ENCODE data around the gene ZNF816. TPM values are rescaled to one million over a fixed set of nuclear protein-coding genes. Genes with fewer than 3 reads are reported as not detected.

ZNF816 gene
- total and polyA plus RNA-seq, 12 donors: 1.6 to 11.8 (median 5.2) TPM

DNA sequence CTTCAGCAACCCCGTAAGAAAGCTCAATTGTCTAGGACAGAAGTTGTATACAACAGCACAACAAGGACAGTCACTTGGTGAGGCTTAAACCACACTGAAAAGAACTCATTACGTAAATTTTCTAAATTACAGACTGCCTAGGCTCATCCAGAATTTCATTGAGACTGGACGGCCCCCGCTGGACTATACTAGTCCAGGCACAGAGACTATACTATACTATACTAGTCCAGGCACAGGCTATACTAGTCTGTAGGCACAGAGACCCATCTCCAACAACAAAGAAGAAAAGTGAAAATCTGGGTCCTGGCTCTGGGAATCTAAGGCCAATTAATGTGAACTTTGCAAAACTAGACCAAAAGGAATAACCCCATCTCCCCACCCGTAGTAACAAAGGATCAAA, 700 bp downstream of the ZNF816 start:
- intact Hi-C loops (cut with DNase I): loop anchor here in 5 of 10 donors (1.0 to 5.0 kb wide), 5 partner anchors 19 to 65 kb away; partner anchors contain the start of gene ZNF320 (in 3 of the 5)
- 40 to 45% methylated on average over 5 of the region's 5 CpGs for WGBS, 2 donors
- Histone ChIP-seq H3K27me3 (no peaks in the 10 kb centered on the region), H3K4me3 (peak overlapping the region; percentile 33 to 83 (median 72)), H3K9me3 (peaks cover 0 to 41% (median 0%) of the 10 kb centered on the region in 11 donors), H3K36me3 (peaks cover 0 to 27% (median 0%) of the 10 kb centered on the region in 9 donors), H3K4me1 (peaks cover 0 to 22% (median 13%) of the 10 kb centered on the region in 9 donors), H3K27ac (peak overlapping the region; percentile 20 to 95 (median 83))
- DNase-seq (no peak), ATAC-seq (peak in 5 of 8 donors; percentile 0 to 14 (median 4))
- TF ChIP-seq, protein P1, sequence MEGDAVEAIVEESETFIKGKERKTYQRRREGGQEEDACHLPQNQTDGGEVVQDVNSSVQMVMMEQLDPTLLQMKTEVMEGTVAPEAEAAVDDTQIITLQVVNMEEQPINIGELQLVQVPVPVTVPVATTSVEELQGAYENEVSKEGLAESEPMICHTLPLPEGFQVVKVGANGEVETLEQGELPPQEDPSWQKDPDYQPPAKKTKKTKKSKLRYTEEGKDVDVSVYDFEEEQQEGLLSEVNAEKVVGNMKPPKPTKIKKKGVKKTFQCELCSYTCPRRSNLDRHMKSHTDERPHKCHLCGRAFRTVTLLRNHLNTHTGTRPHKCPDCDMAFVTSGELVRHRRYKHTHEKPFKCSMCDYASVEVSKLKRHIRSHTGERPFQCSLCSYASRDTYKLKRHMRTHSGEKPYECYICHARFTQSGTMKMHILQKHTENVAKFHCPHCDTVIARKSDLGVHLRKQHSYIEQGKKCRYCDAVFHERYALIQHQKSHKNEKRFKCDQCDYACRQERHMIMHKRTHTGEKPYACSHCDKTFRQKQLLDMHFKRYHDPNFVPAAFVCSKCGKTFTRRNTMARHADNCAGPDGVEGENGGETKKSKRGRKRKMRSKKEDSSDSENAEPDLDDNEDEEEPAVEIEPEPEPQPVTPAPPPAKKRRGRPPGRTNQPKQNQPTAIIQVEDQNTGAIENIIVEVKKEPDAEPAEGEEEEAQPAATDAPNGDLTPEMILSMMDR (IDR thresholded peaks at IDR 0.05): no peak

DNA sequence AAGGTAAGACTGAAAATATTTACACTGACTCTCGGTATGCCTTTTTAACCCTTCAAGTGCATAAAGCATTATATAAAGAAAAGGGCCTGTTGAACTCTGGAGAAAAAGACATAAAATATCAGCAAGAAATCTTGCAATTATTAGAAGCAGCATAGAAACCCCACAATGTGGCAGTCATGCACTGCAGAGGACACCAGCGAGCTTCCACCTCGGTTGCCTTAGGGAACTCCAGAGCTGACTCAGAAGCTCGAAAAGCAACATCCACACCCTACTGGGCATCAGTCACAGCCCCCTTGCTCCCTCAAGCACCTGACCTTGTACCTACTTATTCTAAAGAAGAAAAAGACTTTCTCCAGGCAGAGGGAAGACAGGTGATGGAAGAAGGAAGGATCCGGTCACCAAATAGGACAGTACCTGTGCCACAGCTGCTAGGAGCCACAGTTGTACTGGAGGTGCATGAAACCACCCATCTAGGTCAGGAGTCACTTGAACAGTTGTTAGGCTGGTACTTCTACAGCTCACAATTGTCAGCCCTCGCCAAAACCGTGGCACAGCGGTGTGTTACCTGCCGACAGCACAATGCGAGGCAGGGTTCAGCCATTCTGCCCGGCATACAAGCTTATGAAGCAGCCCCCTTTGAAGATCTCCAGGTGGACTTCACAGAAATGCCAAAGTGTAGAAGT, 2.9 kb downstream of the ZNF816 start:
- Histone ChIP-seq H3K9me3 (peaks cover 0 to 62% (median 0%) of the 10 kb centered on the region in 11 donors), H3K36me3 (peaks cover 0 to 49% (median 19%) of the 10 kb centered on the region in 9 donors), H3K27me3 (no peaks in the 10 kb centered on the region), H3K4me1 (peaks cover 0 to 22% (median 13%) of the 10 kb centered on the region in 9 donors), H3K4me3 (no peak overlapping the region), H3K27ac (no peak overlapping the region)
- TF ChIP-seq, protein P1 (IDR thresholded peaks at IDR 0.05): no peak
- intact Hi-C loops (cut with DNase I): loop anchor here in 1 of 10 donors (5.0 kb wide), 1 partner anchor 62 kb away; the partner anchor contains the start of gene ZNF320
- ATAC-seq (no peak), DNase-seq (no peak)
- 90 to 97% methylated on average over 11 of the region's 11 CpGs for WGBS, 2 donors

DNA sequence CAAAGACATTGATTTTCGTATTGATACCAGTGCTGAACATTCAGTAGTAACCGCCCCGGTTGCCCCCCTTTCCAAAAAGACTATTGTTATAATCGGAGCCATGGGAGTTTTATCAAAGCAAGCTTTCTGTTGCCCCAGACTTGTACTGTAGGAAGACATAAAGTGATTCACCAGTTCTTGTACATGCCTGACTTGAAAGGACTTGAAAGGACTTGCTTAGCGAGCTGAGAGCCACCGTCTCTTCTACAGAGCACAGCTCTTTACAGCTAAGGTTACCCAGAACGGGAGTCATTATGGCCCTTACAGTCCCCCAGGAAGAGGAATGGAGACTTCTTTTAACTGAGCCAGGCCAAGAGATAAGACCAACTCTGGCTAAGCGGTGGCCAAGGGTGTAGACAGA, 5.1 kb downstream of the ZNF816 start:
- ATAC-seq: no peak
- H3K36me3 ChIP-seq: peaks cover 0 to 69% (median 24%) of the 10 kb centered on the region in 9 donors

DNA sequence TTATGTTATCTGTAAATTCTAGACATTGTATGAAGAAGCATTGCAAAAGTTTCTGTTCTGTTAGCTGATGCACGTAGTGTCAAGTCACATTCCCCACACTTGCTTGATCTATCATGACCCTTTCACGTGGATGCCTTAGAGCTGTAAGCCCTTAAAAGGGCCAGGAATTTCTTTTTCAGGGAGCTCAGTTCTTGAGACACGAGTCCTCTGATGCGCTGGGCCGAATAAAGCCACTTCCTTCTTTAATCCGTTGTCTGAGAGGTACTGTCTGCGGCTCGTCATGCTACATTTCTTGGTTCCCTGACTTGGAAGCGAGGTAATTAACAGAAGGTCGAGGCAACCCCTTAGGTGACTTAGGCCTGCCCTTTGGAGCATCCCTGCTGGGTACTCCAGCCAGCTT, 5.8 kb downstream of the ZNF816 start:
- Histone ChIP-seq H3K27ac (no peak overlapping the region), H3K27me3 (no peaks in the 10 kb centered on the region), H3K36me3 (peaks cover 0 to 76% (median 31%) of the 10 kb centered on the region in 9 donors), H3K9me3 (peaks cover 0 to 88% (median 3%) of the 10 kb centered on the region in 11 donors), H3K4me3 (no peak overlapping the region), H3K4me1 (peaks cover 0 to 10% (median 7%) of the 10 kb centered on the region in 9 donors)
- 94 to 97% methylated on average over 10 of the region's 10 CpGs for WGBS, 2 donors
- TF ChIP-seq, protein P1 (IDR thresholded peaks at IDR 0.05): no peak
- intact Hi-C loops (cut with DNase I): no loop called here
- ATAC-seq (no peak), DNase-seq (no peak)

More for the DNA sequence above, 5.1 kb downstream of the ZNF816 start:
- no peak for DNase-seq
- Histone ChIP-seq H3K9me3 (peaks cover 0 to 81% (median 0%) of the 10 kb centered on the region in 11 donors), H3K4me3 (no peak overlapping the region), H3K27me3 (no peaks in the 10 kb centered on the region), H3K27ac (no peak overlapping the region), H3K4me1 (peaks cover 0 to 14% (median 9%) of the 10 kb centered on the region in 9 donors)
- TF ChIP-seq, protein P1 (IDR thresholded peaks at IDR 0.05): no peak
- 90 to 97% methylated on average over 8 of the region's 8 CpGs for WGBS, 2 donors
- intact Hi-C loops (cut with DNase I): no loop called here

Data from heart right ventricle (tissue), 16 donors.